ENCODE data around the gene SELENBP1.

The SELENBP1 gene

DNA sequence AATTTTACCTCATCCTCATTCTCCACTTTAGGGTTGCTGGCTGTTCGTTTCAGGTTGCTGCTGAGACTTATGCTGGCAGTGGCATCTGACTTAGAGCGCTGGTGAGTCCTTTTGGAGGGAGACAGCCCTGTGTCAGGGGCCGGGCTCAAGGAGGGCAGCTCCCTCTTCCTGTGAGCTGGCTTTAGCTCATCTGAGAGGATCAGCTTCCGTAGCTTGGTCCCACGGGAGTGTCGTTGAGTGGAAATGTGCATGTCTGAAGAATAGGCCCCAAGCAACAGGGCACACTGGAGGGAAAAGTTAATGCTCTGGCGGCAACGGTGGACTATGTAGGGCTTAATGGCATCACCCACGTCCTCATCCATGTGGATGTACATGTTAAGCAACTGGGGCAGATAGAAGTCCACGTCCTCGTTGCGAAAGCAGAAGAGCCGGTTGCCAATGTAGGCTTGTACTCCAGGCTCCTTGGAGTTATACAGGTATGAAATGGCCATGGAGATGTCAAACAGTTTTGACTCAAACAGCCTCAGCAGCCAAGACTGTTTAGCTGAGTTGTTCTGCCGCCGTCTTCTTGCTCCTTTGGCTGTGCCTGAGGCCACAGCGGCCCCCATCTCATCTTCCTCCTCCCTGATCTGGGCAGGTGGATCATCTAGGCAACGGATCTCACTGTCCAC, 56.8 kb downstream of the SELENBP1 start:
- H3K4me1 Mint-ChIP-seq, result peaks cover 25 to 57% of the 10 kb centered on the region in 2 donors
- DNase-seq (no peak), ATAC-seq (replicated peaks) (no peak)

More for the DNA sequence above, 56.8 kb downstream of the SELENBP1 start:
- Mint-ChIP-seq H3K27ac (peak overlapping the region; percentile 16), H3K36me3 (peaks cover 29 to 58% of the 10 kb centered on the region in 2 donors), H3K9me3 (no peaks in the 10 kb centered on the region), H3K27me3 (no peaks in the 10 kb centered on the region), H3K4me3 (no peak overlapping the region)
